K562 (cell line): ENCODE results near the gene ZCWPW1. TPM values are rescaled to one million over a fixed set of nuclear protein-coding genes. Genes with fewer than 3 reads are reported as not detected.

Source experiments
- CBFA2T3 ChIP-seq: fragments of 450-650 bp; IDR thresholded peaks from 2 replicates; pipeline ENCODE4 v1.6.1; 2017
- CREB1 ChIP-seq, 2 experiments: sonication (generic) in 1 of 2; formaldehyde crosslinking in 1 of 2; IDR thresholded peaks; 2 replicates each; pipeline versions ENCODE4 v1.6.1 to v1.8.0; 2012 to 2022; ENCODE audit warnings: inconsistent platforms in 1 of 2, mild to moderate bottlenecking in 1 of 2, missing genetic modification reagents in 1 of 2, moderate library complexity in 1 of 2
- CSDE1 ChIP-seq, 2 experiments: fragments of 450-650 bp; IDR thresholded peaks; 2 replicates each; pipeline ENCODE4 v1.6.1; 2016; ENCODE audit warnings: mild to moderate bottlenecking in 1 of 2
- L3MBTL2 ChIP-seq: fragments of 450-650 bp; IDR thresholded peaks from 2 replicates; pipeline ENCODE4 v1.6.1; 2016; ENCODE audit warnings: mild to moderate bottlenecking, moderate library complexity
- LARP7 ChIP-seq: fragments of 450-650 bp; IDR thresholded peaks from 2 replicates; pipeline ENCODE4 v1.6.1; 2016
- MBD2 ChIP-seq: sonication (generic); IDR thresholded peaks from 2 replicates; pipeline ENCODE4 v1.6.1; 2016; ENCODE audit warnings: low read depth, borderline replicate concordance
- MED1 ChIP-seq: sonication (generic); formaldehyde crosslinking; IDR thresholded peaks from 2 replicates; pipeline ENCODE4 v1.8.1; 2023; ENCODE audit warnings: missing genetic modification reagents, borderline replicate concordance
- NELFE ChIP-seq: IDR thresholded peaks from 2 replicates; pipeline ENCODE4 v1.6.1; 2011; ENCODE audit warnings: mild to moderate bottlenecking; ENCODE audit not compliant: insufficient read depth, insufficient read length
- NFE2 ChIP-seq: IDR thresholded peaks from 2 replicates; pipeline ENCODE4 v1.6.1; 2014; ENCODE audit warnings: antibody characterized with exemption, low read depth
- NFRKB ChIP-seq: fragments of 450-650 bp; IDR thresholded peaks from 2 replicates; pipeline ENCODE4 v1.6.1; 2016; ENCODE audit warnings: low read depth
- PCBP2 ChIP-seq: fragments of 200-400 bp; formaldehyde crosslinking; IDR thresholded peaks from 2 replicates; pipeline ENCODE4 v1.6.1; 2018; ENCODE audit warnings: low read length, low read depth, mild to moderate bottlenecking, moderate library complexity; ENCODE audit not compliant: poor library complexity, severe bottlenecking
- POLR2A ChIP-seq: fragments of 450-650 bp; conservative IDR thresholded peaks from 2 replicates; pipeline ENCODE4 v1.6.1; 2016
- RCOR1 ChIP-seq, 2 experiments: IDR thresholded peaks; 2 replicates each; pipeline ENCODE4 v1.6.1; 2012; ENCODE audit warnings: low read depth in 2 of 2, low read length in 2 of 2, borderline replicate concordance in 1 of 2, improper control_type of control experiment in 1 of 2
- TEAD1 ChIP-seq, 2 experiments: fragments of 450-650 bp in 1 of 2; sonication (generic) in 1 of 2; formaldehyde crosslinking; IDR thresholded peaks; 2 replicates each; pipeline versions ENCODE4 v1.4.0 to v1.8.0; 2020 to 2022; ENCODE audit warnings: mild to moderate bottlenecking in 2 of 2, missing genetic modification reagents in 1 of 2
- ZFPM2 ChIP-seq: fragments of 250-450 bp; sonication (Bioruptor Pico); IDR thresholded peaks from 2 replicates; pipeline ENCODE4 v1.5.1; 2022; ENCODE audit warnings: mild to moderate bottlenecking
- ZNF589 ChIP-seq: fragments of 200-800 bp; sonication (Bioruptor generic); IDR thresholded peaks from 2 replicates; pipeline ENCODE4 v1.6.1; 2016; ENCODE audit warnings: low read depth, missing genetic modification characterization, missing compliant biosample characterization
- polyA plus RNA-seq, 8 experiments: library from polyadenylated mRNA; depleted of rRNA in 4 of 8; stranded (reverse) in 5 of 8; unstranded in 3 of 8; fragments of >200 nt; fragmentation: Nextera tagmentation in 2 of 8; fragmentation: Illumina TruSeq in 1 of 8; extraction: Ambion mirVana in 2 of 8; extraction: Trizol in 1 of 8; gene quantifications; 2 replicates each; pipeline versions ENCODE4 v1.2.1 to v1.2.3, GENCODE V29; 2011 to 2014; ENCODE audit warnings: inconsistent platforms in 1 of 8, missing spikeins in 1 of 8
- total RNA-seq, 7 experiments: library from RNA; depleted of rRNA in 6 of 7; stranded (reverse); fragments of >200 nt in 6 of 7; fragmentation: Illumina TruSeq in 2 of 7; extraction: Trizol in 2 of 7; gene quantifications; 2 replicates each; pipeline versions ENCODE4 v1.2.1 to v1.2.3, GENCODE V29; 2011 to 2021; ENCODE audit warnings: low replicate concordance in 1 of 7
- TF ChIP-seq, protein P1 (sequence below): sonication (generic); formaldehyde crosslinking; IDR thresholded peaks from 2 replicates; pipeline ENCODE4 v1.8.1; 2023; ENCODE audit warnings: mild to moderate bottlenecking, missing genetic modification reagents
- TF ChIP-seq, protein P2 (sequence below): fragments of 450-650 bp; IDR thresholded peaks from 2 replicates; pipeline ENCODE4 v1.7.0; 2016; ENCODE audit warnings: borderline replicate concordance
- TF ChIP-seq, protein P3 (sequence below), 2 experiments: IDR thresholded peaks; 2 replicates each; pipeline ENCODE4 v1.6.1; 2011; ENCODE audit warnings: borderline replicate concordance in 1 of 2, control low read depth in 1 of 2, low read depth in 1 of 2, low read length in 1 of 2, mild to moderate bottlenecking in 1 of 2, mixed read lengths in 1 of 2, moderate library complexity in 1 of 2; ENCODE audit not compliant: insufficient read depth in 1 of 2, insufficient read length in 1 of 2, poor library complexity in 1 of 2, severe bottlenecking in 1 of 2; ENCODE audit errors: extremely low read depth in 1 of 2
- TF ChIP-seq, protein P4 (sequence below), 2 experiments: fragments of 450-650 bp; IDR thresholded peaks; 2 replicates each; pipeline ENCODE4 v1.6.1; 2018; ENCODE audit warnings: mild to moderate bottlenecking in 2 of 2, low read depth in 1 of 2; ENCODE audit not compliant: partially characterized antibody in 2 of 2

Gene ZCWPW1
- total and polyA plus RNA-seq, 9 of the 15 experiments (the other 6 are each of a cell fraction or from before 2014, with no cell fraction given): 0.18 to 1.7 (median 1.2) TPM

DNA sequence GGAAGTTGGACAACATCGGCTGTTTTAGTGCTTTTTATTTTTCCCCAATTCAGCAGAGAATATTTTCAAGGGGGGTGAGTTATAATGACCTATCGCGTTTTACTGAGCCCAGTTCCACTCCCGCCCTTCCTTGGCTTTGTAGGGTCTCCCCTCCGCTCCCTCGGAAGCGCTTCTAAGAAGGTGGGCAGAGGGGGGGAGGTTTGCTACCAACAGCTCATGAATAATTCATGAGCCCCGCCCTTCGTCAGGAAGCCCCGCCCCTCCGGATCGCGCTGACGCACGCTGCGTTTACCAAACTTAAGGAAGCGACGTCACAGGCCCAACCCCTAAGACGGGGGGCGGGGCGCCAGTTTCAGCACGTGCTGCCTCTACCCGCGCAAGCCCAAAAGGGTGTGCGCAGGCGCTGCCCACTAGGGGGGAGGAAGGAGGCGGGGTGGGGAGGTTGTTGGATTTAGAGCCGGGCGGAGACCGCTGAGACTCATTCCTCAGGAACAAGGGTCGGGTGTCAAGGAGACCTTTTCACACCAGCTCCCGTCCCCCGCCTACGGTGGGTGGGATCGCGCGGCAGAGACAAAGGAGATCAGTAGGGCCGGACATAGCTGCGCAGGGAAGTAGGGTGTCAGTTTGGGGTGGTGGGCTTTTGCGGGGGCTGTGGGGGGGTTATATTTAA, 599 bp upstream of the ZCWPW1 start (continued):
- TF ChIP-seq, protein P1, sequence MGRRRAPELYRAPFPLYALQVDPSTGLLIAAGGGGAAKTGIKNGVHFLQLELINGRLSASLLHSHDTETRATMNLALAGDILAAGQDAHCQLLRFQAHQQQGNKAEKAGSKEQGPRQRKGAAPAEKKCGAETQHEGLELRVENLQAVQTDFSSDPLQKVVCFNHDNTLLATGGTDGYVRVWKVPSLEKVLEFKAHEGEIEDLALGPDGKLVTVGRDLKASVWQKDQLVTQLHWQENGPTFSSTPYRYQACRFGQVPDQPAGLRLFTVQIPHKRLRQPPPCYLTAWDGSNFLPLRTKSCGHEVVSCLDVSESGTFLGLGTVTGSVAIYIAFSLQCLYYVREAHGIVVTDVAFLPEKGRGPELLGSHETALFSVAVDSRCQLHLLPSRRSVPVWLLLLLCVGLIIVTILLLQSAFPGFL: 0 out of 2 replicates have a peak, but pooled peaks have one; percentile 68
- TF ChIP-seq ZNF589: peak; percentile 89; the same call in 1 of the 2 replicates
- TF ChIP-seq, protein P2, sequence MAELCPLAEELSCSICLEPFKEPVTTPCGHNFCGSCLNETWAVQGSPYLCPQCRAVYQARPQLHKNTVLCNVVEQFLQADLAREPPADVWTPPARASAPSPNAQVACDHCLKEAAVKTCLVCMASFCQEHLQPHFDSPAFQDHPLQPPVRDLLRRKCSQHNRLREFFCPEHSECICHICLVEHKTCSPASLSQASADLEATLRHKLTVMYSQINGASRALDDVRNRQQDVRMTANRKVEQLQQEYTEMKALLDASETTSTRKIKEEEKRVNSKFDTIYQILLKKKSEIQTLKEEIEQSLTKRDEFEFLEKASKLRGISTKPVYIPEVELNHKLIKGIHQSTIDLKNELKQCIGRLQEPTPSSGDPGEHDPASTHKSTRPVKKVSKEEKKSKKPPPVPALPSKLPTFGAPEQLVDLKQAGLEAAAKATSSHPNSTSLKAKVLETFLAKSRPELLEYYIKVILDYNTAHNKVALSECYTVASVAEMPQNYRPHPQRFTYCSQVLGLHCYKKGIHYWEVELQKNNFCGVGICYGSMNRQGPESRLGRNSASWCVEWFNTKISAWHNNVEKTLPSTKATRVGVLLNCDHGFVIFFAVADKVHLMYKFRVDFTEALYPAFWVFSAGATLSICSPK: 0 out of 2 replicates have a peak, but pooled peaks have one; percentile 4
- TF ChIP-seq CSDE1 (IDR thresholded peaks at IDR 0.05): peak in 1 of 2 experiments; percentile 16; a peak in 1 of 4 replicates
- TF ChIP-seq TEAD1 (CRISPR knock-in tag; IDR thresholded peaks at IDR 0.05): peak in 1 of 2 experiments; percentile 18; a peak in 2 of 4 replicates
- peak; percentile 95 for TF ChIP-seq L3MBTL2
- no peak for TF ChIP-seq PCBP2
- TF ChIP-seq NELFE: peak; percentile 60
- TF ChIP-seq, protein P3, sequence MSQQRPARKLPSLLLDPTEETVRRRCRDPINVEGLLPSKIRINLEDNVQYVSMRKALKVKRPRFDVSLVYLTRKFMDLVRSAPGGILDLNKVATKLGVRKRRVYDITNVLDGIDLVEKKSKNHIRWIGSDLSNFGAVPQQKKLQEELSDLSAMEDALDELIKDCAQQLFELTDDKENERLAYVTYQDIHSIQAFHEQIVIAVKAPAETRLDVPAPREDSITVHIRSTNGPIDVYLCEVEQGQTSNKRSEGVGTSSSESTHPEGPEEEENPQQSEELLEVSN (IDR thresholded peaks at IDR 0.05; ENCODE audit: borderline replicate concordance in 1 of 2, extremely low read depth in 1 of 2, insufficient read depth in 1 of 2, insufficient read length in 1 of 2, low read depth in 1 of 2, low read length in 1 of 2, poor library complexity in 1 of 2, severe bottlenecking in 1 of 2): peak; percentile 94 to 98
- 0 out of 4 replicates have a peak, but pooled peaks of 1 of the 2 experiments have one; percentile 23 for TF ChIP-seq RCOR1 (IDR thresholded peaks at IDR 0.05; ENCODE audit: borderline replicate concordance in 1 of 2, low read depth in 2 of 2, low read length in 2 of 2)
- TF ChIP-seq POLR2A: peak; percentile 96
- TF ChIP-seq NFRKB: peak; percentile 44
- peak; percentile 82 for TF ChIP-seq NFE2
- TF ChIP-seq, protein P4, sequence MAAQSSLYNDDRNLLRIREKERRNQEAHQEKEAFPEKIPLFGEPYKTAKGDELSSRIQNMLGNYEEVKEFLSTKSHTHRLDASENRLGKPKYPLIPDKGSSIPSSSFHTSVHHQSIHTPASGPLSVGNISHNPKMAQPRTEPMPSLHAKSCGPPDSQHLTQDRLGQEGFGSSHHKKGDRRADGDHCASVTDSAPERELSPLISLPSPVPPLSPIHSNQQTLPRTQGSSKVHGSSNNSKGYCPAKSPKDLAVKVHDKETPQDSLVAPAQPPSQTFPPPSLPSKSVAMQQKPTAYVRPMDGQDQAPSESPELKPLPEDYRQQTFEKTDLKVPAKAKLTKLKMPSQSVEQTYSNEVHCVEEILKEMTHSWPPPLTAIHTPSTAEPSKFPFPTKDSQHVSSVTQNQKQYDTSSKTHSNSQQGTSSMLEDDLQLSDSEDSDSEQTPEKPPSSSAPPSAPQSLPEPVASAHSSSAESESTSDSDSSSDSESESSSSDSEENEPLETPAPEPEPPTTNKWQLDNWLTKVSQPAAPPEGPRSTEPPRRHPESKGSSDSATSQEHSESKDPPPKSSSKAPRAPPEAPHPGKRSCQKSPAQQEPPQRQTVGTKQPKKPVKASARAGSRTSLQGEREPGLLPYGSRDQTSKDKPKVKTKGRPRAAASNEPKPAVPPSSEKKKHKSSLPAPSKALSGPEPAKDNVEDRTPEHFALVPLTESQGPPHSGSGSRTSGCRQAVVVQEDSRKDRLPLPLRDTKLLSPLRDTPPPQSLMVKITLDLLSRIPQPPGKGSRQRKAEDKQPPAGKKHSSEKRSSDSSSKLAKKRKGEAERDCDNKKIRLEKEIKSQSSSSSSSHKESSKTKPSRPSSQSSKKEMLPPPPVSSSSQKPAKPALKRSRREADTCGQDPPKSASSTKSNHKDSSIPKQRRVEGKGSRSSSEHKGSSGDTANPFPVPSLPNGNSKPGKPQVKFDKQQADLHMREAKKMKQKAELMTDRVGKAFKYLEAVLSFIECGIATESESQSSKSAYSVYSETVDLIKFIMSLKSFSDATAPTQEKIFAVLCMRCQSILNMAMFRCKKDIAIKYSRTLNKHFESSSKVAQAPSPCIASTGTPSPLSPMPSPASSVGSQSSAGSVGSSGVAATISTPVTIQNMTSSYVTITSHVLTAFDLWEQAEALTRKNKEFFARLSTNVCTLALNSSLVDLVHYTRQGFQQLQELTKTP (IDR thresholded peaks at IDR 0.05; ENCODE audit: low read depth in 1 of 2, partially characterized antibody in 2 of 2): peak in 1 of 2 experiments; percentile 67
- no peak for TF ChIP-seq CBFA2T3
- no peak for TF ChIP-seq MED1 (CRISPR knock-in tag)
- TF ChIP-seq MBD2: peak; percentile 64
- peak; percentile 75; the same call in 1 of the 2 replicates for TF ChIP-seq LARP7
- TF ChIP-seq CREB1 (IDR thresholded peaks at IDR 0.05): peak; percentile 93
- peak; percentile 94 for TF ChIP-seq CREB1 (CRISPR knock-in tag; IDR thresholded peaks at IDR 0.05)
- TF ChIP-seq ZFPM2 (CRISPR knock-in tag): no peak
